CD4-positive, alpha-beta T cell treated with Interleukin-21 for 1 hour (primary cell): ENCODE measurements around the gene MINAR2.

Source experiments
- DNase-seq: peaks from one replicate; pipeline ENCODE4 v3.0.0-alpha.2; 2020

The MINAR2 gene

DNA sequence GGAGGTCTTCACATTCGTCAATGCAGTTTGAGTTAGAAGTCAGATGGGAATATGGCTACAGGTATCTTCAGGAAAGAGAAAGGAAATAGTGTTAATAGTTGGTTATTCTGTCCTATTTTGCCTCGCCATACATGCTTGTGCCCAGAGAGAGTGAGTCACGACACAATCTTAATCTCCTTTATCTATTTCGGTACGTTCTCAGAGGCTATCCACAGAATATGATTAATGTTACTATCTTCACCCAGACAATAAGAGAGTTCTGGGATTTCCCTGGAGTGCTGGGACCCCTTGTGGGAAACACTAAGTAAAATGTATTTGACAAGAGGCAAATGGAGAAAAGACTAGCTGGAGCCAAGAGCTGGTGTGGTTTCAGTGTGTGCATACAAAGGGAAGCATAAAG lies 25.5 kb downstream of the MINAR2 start:
- no peak for DNase-seq

DNA sequence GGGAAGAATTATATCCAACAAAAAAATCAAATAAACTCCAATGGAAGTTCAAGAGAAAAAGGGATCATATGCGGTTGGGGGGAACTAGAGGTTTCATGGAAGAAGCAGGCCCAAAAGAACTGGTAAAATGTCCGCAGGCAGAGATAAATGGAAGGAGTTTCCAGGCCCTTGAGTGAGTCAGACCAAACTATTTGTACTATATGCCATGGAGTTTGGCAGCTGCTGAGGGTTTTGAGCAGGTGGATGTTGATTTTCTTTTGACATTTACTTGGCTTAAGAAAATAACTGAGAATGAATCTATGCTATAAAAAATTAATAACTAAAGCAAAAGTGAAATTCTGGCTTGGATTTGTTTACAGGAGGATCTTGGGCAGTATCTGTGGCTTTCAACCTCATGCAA lies 33.7 kb downstream of the MINAR2 start:
- no peak for DNase-seq

DNA sequence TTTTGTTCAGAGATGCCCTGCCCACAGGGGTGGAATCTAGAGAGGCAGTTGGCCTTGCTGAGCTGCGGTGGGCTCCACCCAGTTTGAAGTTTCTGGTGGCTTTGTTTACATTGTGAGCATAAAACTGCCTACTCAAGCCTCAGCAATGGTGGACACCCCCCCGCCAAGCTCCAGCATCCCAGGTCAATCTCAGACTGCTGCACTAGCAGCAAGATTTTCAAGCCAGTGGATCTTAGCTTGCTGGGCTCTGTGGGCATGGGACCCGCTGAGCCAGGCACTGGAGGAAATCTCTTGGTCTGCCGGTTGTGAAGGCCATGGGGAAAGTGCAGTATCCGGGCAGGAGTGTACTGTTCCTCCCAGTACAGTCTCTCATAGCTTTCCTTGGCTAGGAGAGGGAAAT lies 55.5 kb downstream of the MINAR2 start:
- DNase-seq: no peak

DNA sequence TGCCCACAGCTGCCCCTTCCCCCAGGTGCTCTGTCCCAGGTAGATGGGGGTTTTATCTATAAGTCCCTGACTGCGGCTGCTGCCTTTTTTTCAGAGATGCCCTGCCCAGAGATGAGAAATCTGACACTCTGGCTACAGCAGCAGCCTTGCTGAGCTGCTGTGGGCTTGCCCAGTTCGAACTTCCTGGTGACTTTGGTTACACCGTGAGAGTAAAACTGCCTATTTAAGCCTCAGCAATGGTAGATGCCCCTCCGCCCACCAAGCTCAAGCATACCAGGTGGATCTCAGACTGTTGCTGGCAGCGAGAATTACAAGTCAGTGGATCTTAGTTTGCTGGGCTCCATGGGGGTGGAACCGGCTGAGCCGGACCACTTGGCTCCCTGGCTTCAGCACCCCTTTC lies 56.8 kb downstream of the MINAR2 start:
- DNase-seq: no peak

DNA sequence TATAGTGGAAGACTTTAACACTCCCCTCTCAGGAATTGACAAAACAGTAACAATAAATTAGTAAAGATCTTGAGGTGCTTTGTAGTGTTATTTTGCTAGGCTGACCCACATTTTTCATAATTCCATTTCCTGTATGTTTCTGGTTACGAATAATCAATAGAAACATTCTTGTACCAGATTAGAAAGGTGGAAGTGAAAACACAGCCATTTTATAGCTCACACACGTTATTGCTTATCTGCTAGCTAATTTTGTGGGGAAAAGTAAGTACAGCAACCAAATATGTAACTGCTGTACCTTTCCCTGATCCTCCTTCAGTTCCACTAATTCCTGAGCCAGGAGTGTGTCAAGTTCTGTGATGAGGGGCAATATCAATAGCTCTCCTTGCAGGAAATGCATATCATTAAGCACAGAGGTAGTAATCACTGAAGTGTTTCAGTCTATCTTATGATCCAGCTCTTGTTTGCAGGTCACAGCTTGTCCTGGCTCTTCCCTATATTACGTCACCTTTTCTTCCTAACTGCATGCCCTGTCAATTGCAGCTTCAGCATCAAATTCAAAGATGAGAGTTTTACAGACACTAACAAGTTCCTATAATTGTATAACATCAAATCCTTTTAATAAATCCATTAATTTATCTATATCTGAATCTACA lies 59.4 kb downstream of the MINAR2 start:
- no peak for DNase-seq
